ENCODE results near the gene BCL7B.
"Not testable (repeated sequence)": the region's sequence is repeated elsewhere in the genome, so short reads cannot be mapped to it uniquely, and the experiment has no call there.

The BCL7B gene

DNA sequence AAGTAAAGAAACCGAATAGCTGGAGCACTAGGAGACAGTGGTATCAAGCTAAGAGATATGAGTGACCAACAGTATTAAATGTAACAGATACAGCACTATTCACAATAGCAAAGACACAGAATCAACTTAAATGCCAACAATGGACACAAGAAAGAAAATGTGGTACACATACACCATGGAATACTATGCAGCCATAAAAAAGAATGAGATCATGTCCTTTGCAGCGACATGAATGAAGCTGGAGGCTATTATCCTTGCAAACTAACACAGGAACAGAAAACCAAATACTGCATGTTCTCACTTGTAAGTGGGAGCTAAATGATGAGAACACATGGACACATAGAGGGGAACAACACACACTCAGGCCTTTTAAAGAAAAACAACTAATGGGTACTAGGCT lies 62.0 kb downstream of the BCL7B start:
- not testable (repeated sequence) for DNase-seq (ENCODE audit: low read depth)

DNA sequence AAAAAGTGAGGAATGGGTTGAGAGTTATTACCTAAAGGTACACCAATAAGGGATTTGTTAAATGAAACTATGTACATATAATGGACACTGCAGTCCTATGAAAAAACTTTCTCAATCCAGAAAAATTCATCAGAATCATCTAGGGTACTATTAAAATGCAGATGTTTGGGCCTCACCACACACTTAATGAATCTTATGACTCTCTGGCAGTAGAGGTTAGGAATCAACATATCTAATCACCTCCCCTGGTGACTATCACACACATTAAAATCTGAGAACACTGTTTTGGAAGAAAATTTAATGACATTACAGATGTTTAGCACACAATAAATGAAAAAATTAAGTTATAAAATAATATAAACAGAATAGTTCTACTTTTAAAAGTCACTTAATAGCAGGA lies 67.5 kb downstream of the BCL7B start:
- DNase-seq (ENCODE audit: low read depth): no peak

DNA sequence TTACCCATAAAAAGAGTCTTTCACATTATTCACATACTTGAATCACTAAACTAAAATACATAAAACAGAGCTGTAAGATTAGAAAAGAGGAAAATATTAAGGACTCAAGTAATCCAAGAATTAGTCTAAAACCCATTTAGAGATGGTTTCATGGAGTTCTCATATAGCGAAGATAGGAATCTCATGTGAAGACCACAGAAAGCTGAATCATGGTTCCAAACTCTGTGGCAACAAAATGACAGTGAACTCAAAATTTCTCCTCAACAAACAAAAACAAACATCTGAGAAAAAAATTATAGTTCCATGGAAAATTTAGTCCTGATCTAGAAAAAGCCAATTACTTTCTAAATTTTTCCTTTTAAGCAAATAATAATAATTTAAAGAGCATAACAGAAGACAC lies 70.0 kb downstream of the BCL7B start:
- DNase-seq (ENCODE audit: low read depth): no peak
